ENCODE measurements around the gene BNIPL.
A peak's percentile ranks its signal among the peaks of the same experiment; 100 is the strongest.

The BNIPL gene

DNA sequence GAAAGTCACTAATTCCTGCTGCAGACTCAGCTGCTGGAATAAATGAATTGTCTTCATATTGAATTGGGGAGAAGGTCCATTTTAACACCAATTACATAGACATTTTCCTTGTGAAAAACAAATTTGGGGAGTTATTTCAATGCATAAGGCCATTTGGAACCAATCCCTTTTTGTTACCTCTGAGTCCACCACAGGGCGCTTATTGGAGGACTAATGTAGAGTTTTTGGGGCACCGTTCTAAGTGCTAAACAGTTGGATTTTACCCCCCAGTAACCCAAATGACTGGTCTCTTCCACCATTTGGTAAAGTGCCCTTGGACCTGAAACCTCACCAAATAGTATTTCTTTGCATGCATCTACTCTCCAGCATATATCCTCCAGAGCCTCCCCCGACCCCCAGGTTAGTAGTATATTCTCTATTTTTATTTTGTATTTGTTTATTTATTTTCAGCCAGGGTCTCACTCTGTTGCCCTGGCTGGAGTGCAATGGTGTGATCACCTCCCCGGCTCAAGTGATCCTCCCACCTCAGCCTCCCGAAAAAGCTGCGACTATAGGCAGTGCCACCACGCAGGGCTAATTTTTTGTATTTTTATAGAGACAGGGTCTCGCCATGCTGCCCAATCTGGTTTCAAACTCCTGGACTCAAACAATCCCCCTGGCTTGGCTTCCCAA lies 26.6 kb upstream of the BNIPL start:
- DNase-seq: no peak

DNA sequence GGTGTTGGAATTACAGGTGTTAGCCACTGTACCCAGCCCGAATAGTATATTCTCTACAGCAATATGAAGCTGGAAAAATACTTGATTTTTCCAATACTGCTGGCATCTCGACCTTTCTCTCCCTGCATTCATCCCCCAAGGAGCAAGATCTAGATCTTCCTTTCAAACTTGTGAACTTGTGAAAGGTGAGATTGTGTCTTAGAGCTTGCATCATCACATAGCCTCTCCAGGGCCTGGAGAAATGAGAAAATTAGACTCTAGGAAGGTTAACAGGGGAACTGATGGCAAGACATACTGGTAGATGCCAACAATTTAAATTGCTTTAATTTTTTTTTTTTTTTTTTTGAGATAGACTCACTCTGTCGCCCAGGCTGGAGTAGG lies 26.1 kb upstream of the BNIPL start:
- no peak for DNase-seq

DNA sequence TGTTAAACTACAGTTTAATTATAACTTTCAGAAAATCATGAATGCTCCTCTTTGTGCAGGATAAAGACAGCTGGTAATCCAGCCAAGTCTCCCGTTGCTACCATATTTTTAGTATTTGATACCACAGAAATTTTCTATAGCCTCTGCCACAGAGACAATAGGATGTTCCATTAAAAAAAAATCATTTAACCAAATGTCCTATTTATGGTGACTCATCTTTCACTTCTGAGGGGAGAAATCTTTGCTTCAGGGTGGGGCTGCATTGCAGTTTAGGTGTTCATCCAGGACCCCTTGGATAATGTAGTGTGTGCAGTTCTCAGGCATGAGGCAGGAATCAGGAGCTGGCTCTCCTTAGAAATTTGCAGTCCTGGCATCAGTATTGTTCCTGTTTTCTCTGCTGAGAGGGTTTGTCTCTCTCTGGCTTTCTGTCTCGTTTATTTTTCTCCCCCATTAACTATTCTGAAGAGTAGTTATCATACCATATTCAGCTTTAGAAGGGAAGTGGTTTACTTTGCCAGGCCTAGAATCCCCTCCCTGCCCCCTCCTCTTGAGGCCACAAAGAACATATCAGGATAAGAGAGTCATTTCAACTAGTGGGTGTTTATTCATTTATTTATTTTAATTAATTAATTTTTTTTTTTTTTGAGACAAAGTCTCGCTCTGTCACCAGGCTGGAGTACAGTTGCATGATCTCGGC lies 25.1 kb upstream of the BNIPL start:
- DNase-seq: no peak

DNA sequence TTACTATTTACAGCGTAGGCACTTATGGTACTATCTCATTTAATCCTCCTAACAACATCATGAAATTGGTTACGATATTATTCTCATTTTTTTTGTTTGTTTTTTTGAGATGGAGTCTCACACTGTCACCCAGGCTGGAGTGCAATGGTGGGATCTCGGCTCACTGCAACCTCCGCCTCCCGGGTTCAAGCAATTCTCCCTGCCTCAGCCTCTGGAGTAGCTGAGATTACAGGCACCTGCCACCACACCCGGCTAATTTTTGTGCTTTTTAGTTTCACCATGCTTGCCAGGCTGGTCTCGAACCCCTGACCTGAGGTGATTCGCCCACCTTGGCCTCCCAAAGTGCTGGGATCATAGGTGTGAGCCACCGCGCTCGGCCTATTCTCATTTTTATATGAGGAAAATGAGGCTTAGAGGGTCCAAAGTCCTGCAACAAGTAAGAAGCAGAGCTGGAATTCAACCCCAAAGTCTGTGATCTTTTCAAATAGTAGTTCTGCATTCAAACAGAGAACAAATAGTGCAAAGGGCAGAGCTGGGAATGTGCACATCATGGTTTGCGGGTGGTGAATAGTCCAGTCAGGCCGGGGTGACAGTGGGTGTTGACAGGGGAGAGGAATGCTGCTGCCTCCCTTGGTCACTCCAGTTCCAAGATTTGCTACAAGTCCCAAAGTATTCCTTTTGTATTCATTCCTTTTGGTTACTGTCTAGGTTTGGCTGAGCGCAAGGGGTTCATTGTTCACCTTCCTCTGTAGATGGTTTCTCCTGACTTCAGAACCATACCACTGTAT lies 23.5 kb upstream of the BNIPL start:
- DNase-seq: no peak

DNA sequence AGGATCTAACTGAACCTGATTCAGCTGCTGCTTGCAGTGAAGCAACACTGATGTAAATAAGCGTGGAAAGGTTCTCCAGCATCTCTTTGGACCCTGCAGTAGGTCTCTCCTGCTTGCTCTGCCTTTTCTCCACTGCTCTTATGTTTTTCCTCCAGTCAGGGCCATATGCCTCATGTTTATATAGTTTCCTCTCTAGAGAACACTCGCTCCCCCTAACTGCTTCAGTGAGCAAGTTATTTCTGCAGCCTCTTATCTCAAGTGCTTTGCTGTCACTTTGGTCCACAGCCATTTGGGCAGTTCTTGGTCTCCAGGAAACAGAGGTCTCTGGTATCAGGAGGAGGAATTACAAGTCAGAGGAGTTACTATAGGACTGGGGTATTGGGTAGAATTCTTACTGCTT lies 22.9 kb upstream of the BNIPL start:
- DNase-seq: no peak

DNA sequence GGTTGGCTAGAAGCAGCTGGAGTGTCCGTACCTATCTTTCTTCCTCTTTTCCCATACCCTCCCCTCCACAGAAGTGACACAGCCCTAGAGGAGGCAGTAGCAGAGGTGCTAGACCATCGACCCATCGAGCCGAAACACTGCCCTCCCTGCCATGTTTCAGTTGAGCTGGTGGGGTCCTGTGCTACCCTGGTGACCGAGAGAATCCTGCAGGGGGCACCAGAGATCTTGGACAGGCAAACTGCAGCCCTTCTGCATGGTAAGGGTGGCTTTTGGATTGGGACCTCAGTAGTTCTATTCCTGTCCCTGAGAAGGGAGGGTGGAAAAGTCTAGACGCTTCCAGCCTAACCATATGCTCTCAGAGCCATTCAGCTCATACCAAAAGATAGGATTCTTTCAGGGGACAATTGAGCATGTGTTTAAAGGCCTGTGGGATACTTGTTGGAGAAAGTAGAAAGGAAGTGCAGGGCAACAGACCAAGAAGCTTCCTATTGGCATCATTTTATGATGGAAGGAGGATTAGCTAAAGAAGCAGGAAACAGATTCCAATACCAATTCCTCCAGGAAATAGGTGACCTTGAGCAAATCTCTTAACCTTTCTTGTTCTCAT lies 11.7 kb upstream of the BNIPL start:
- peak in 55 of 58 donors; percentile 6 to 83 (median 56) for DNase-seq

DNA sequence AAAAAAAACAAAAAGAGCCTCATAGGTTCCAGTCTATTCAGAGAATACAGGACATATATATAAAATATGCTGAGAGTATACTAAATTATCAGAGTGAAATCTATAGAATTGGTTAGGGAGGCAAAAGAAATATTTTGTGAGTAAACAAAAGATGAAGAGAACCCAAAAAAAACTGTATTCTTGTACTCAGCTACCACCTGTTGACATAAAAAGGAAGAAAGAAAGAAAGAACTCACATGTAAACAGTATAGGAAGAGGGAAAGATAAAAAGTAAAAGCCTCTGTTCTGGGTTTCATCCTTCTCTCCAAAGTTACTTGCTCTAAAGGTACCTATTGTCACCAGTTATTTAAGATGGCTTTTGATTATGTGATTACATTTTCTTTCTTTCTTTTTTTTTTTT lies 9.9 kb upstream of the BNIPL start:
- DNase-seq: no peak

DNA sequence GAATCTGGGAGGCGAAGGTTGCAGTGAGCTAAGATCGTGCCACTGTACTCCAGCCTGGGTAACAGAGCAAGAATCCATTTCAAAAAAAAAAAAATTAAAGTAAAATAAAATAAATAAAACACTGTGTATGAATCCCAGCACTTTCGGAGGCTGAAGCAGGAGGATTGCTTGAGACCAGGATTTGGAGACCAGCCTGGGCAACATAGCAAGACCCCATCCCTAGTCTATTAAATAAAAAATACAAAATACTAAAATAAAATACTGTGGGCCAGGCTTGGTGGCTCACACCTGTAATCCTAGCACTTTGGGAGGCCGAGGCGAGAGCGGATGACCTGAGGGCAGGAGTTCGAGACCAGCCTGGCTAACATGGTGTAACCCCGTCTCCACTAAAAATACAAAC lies 4.2 kb upstream of the BNIPL start:
- no peak for DNase-seq

DNA sequence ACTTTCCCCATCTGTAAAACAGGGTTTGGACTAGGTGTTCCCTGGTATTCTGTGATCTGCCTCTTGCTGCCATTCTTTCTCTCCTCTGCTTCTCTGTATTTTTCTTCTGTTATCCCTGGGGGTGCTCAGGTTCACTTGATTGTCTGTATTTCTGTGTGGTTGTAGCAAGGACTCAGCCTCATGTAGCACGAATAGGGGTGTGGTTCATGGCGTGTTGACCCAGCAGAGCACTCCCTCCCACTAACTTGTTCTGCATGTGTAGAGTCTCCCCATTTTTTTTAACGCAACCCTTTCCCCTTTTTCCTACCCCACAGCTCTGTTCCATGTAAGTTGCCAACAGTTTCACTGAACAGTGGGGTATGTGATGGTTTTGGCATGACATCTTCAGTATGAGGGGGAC lies 1.2 kb upstream of the BNIPL start:
- no peak for DNase-seq

DNA sequence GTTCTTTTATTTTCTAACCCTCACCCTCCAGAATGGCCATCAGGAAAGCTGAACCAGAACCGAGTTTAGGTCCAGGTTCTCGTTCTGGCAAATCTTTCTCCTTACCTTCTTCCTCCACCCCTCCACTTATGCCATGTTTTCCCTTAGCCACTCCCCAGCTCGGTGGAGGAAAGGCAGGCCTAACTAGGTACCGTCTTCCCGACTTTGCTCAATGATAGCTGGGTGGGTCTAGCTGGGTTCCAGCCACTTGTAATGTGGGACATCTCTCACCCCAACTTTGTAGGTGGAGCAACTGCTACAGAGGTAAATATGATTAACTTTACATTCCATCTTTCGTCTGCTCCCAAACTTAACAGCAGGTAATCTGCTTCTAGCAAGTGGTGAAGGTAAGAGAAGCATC lies 646 bp downstream of the BNIPL start:
- DNase-seq: no peak

DNA sequence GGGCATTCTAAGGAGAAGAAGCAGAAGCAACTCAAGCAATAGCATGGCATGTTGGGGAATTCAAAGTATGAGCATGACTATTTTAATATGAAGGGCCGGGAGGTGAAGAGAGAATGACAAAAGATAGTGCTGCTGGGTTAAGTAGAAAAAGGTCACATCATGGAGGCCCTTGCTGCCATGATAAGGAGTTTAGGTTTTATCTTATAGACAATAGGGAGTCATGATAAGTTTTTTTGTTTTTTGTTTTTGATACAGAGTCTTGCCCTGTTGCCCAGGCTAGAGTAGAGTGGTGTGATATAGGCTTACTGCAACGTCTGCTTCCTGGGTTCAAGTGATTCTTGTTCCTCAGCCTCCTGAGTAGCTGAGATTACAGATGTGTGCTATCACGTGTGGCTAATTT lies 3.1 kb downstream of the BNIPL start:
- no peak for DNase-seq

DNA sequence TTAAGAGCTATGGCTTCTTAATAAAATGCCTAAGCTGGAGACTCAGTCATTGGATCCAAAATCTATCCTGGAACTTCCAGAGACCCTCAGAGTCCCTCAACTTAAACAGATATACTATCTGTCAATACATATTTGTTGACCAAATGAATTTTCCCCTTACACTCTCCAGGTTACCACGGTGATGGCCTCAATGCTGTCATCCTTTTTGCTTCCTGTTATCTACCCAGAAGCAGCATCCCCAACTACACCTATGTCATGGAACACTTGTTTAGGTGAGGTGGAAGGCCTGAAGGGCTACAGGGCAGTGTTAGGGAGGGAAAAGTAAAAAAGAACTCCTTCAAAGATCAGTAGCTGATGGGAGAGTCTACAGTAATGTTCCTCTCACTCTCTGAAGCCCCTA lies 6.8 kb downstream of the BNIPL start:
- no peak for DNase-seq

DNA sequence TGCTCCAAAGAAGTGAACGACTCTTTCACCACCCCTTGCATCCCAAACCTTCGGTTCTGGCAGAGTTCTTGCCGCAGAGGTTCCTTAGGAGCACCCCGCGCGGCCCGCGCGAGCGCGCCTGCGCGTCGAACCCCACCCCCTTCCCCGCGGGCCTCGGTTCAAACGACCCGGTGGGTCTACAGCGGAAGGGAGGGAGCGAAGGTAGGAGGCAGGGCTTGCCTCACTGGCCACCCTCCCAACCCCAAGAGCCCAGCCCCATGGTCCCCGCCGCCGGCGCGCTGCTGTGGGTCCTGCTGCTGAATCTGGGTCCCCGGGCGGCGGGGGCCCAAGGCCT lies 11.2 kb downstream of the BNIPL start, which contains the start of gene C1orf56:
Gene C1orf56 (plus strand): TSS at position 161 of the 334 bp plus-strand sequence. CDS start 97 bp downstream, at position 258.
- DNase-seq: peak in 57 of 58 donors; percentile 16 to 80 (median 65)

DNA sequence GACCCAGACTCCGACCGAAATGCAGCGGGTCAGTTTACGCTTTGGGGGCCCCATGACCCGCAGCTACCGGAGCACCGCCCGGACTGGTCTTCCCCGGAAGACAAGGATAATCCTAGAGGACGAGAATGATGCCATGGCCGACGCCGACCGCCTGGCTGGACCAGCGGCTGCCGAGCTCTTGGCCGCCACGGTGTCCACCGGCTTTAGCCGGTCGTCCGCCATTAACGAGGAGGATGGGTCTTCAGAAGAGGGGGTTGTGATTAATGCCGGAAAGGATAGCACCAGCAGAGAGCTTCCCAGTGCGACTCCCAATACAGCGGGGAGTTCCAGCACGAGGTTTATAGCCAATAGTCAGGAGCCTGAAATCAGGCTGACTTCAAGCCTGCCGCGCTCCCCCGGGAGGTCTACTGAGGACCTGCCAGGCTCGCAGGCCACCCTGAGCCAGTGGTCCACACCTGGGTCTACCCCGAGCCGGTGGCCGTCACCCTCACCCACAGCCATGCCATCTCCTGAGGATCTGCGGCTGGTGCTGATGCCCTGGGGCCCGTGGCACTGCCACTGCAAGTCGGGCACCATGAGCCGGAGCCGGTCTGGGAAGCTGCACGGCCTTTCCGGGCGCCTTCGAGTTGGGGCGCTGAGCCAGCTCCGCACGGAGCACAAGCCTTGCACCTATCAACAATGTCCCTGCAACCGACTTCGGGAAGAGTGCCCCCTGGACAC lies 11.7 kb downstream of the BNIPL start:
- peak; percentile 17 to 83 (median 58) for DNase-seq

DNA sequence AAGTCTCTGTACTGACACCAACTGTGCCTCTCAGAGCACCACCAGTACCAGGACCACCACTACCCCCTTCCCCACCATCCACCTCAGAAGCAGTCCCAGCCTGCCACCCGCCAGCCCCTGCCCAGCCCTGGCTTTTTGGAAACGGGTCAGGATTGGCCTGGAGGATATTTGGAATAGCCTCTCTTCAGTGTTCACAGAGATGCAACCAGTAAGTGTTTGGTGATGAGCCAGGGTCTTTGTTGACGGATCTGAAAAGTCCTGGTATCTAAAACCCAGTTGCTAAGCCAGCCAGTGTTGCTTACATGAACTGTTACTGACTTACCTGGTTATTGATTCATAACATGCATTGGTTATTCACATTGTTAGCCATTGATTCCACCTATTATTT lies 12.3 kb downstream of the BNIPL start:
- DNase-seq: no peak

DNA sequence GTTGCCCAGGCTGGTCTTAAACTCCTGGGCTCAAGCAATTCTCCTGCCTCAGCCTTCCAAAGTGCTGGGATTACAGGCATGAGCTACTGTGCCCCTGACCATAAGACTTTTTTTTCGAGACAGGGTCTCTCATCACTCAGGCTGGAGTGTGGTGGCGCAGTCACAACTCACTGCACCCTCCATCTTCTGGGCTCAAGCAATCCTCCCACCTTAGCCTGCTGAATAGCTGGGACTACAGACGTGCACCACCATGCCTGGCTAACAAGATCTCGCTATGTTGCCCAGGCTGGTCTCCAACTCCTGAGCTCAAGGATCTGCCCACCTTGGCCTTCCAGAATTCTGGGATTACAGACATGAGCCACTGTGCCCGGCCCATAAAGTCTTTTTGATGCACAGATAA lies 13.1 kb downstream of the BNIPL start:
- DNase-seq: no peak

DNA sequence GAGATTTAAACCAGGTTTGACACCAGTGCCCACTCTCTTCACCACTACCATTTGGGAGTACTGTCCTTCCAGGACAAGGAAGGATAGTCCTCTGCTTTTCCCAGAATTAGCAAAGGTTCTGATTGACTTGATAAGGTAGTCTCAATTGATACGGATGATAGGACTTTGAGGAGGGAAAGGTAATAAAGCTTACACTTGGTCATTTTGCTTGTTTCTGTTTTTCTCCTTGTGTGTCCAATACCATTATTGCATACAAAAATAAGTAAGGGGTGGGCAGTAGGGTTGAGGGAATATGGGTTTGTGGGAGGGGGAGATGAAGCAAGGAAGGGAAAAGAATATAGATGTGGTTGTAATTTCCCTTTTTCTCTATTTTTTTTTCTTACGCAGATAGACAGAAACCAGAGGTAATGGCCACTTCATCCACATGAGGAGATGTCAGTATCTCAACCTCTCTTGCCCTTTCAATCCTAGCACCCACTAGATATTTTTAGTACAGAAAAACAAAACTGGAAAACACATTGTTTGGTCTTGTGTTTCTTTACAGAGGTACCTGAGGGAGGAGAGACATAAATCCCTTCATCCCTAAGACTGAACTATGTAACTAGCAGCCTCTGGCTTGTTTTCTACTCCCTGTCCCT lies 13.8 kb downstream of the BNIPL start:
- DNase-seq: no peak

DNA sequence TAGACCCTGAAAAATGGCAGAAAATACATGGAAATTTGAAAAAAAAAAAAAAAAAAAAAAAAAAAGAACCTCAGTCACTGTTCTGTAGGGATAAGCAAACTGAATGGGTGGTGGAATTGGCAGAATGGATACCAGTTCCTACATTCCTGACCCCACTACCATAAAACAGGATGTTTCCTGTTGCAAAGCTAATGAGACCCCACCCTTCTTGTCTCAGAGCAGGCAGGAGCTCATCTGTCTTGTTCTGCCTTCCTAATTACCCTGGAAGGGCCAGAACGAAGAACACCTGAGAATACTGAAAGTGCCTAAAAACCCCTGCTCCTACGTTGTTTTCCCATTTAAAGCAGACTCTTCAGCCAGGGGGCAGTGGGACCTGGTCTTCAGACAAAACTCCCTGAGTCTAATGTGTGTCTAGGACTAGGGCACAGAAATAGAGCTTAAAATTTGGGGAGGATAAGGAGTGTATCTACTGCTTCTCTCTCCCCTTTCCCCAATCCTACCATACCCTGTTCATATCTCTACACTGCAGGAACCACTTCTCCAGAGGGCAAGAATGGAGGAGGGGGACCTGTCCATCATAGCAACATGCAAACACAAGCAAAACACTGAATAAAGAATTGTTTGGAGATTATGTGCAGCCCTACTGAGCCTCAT lies 15.1 kb downstream of the BNIPL start:
- no peak for DNase-seq

DNA sequence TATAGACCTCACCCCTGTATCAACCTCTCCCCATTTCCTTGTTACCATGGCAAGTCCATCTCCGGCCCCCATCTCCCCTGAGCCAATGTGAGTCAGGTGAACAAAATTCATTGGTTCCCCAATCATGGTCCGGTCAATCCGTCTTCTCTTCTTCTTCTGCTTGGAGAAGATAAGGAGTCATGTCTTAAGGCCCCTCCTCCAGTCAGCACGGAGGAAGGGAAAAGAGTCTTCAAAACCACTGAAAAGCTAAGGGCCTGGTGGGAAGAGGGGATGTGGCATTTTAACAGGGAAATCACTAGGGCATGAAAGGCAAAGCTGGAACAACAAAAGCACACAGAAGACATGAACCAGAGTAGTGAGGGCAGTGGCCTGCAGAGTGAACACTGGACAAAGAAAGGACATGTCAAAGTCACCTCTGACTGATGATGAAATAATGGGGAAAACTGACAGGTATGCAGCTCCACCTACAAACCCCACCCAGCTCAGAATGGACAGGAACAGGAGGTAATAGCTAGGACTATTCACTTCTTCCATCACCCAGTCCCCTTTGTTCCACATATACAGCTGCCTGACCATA lies 18.7 kb downstream of the BNIPL start:
- DNase-seq: no peak

DNA sequence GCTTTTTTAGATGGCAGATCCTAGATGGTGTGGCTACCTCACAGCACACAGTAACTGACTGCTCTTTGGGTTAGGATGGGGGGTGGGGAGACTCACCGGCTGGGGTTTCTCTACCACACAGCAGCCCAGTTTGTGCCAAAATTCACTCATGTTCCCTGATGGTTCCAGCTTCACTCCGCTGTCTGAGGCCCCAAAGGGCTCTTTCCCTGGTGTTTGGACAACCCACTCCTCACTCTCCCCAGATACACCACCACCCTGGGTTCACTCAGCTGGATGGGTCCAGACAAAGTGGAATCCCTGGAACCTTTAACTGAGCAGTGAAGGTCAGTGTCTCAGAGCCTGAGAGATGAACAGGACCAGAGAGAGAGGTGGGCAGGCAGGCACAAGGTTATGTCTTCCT lies 19.2 kb downstream of the BNIPL start:
- no peak for DNase-seq

Data from anterior cingulate cortex (tissue), 58 donors.